Fibroblast of skin of right biceps (primary cell): ENCODE measurements around the gene SPATA45.
A peak's percentile ranks its signal among the peaks of the same experiment; 100 is the strongest.

Experiments used
- DNase-seq: peaks from one replicate; pipeline ENCODE4 v3.0.0-alpha.2; 2013

SPATA45 gene

GRCh38 chr1:212827831-212828278 is 19.6 kb downstream of the SPATA45 start:
- no peak for DNase-seq

GRCh38 chr1:212827171-212827776 is 20.2 kb downstream of the SPATA45 start:
- no peak for DNase-seq

GRCh38 chr1:212825798-212826452 is 21.5 kb downstream of the SPATA45 start:
- no peak for DNase-seq

- DNase-seq = no peak
Measured at GRCh38 chr1:212824201-212824600, 23.2 kb downstream of the SPATA45 start.

- DNase-seq = no peak
Measured at GRCh38 chr1:212822956-212823355, 24.5 kb downstream of the SPATA45 start.

GRCh38 chr1:212820969-212821368 is 26.5 kb downstream of the SPATA45 start:
- DNase-seq = no peak

GRCh38 chr1:212819726-212820125 is 27.7 kb downstream of the SPATA45 start:
- DNase-seq = no peak

GRCh38 chr1:212816567-212817278 is 30.7 kb downstream of the SPATA45 start:
- DNase-seq = no peak

DNA sequence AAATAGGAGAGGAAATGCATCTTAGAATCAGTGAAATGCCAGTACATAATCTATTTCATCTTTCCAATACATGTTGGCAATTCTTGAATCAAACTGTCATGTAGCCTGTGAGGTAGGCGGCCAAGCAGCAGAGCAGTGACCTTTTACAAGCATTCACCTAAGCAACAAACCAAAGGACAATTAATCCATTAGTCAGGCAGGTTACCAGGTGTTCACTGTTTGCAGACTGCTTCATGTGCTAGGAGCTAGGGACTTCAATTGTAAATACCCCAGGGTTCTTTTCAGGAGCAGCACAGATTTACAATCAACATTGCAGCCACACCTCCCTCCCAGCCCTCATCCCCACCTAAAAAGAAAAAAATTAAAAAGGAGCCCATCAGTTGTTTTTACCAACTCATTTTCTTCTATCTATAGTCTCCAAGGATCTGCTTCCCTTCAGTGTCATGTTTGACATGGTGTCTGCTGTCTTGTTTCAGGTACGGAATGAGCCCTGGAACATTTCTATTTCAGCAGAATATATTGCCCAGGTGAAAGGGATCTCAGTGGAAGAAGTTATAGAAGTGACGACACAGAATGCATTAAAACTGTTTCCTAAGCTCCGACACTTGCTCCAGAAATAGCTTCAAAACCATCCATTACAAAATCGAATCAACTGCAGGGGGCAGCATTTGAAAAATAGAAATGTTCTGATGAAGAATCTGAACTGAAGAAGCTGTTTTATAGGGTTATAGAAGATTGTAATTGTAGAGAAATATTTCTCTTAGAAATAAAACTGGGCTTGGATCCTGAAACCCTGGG is 32.7 kb downstream of the SPATA45 start:
- peak; percentile 13 for DNase-seq

- no peak for DNase-seq
Measured at GRCh38 chr1:212805767-212806166, 41.7 kb downstream of the SPATA45 start.

DNA sequence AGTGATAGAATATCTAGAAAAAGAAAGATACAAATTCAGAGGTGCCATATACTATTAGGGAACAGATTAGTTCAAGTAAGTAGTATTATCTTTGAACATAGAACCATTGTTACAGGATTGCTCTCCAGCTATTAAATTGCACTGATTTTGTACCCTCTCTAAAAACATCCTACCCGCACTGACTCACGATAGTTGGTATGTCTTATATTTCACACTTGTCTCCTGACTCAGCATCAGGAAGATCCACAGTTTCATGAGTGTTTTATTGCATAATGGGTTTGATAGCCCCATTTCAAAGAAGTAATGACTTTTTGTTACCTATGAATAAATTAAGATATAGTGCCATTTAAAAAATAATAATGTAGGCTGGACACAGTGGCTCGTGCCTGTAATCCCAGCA is 49.8 kb downstream of the SPATA45 start:
- DNase-seq = peak; percentile 16

DNA sequence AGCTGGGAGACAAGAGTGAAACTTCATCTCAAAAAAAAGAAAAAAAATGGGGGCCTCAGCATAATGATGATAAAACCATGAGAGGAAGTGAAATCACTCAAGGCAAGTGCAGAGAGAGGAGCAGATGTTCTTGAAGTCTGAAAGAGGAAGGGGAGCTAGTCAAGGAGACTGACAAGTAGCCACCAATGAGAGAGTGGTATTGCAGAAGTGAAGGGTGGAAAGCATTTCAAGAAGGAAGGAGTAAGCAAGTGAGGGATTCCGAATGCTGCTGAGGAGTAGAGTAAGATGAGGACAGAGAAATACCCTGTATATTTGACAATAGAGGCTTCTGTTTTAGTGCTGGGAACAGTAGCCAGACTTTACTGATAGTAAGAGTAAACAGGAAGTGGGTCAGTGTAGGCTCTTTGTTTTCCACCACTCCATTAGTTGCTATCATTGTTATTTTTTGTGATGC is 52.9 kb downstream of the SPATA45 start:
- no peak for DNase-seq

GRCh38 chr1:212792396-212792908 is 55.0 kb downstream of the SPATA45 start:
- DNase-seq = no peak

DNA sequence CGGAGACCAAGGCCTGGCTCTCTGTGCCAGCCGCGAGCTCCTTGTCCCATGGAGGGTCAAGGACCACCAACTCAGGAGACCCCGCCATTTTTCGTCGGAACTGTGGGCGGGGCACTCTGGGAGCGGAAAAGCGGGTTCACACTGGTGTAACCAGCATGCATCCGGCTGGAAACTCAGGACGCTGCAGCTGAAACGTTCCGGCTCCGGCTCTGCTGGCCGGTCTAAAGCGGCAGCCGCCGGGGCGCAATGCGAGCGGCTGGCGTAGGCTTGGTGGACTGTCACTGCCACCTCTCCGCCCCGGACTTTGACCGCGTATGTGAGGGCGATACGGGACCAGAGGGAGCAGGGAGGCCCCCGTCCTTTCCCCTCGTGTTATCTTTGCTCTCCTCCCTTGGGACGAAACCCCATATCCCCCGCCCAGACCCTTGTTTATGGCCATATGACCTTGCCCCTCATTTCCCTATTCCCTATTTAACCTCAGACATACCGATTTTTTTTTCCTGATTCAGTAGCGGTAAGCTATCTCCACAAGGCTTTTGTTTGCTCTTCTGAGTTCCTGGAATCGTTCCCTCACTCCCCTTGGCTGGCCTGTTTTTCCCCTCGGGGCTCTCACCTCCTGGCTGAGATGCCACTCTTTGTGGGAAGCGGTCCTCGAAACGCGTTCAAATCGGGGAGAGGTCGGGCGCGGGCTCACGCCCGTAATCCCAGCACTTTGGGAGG is 55.6 kb downstream of the SPATA45 start, which contains the start of the genes NSL1 and TATDN3:
Gene NSL1 (minus strand): TSS at position 102 of the 720 bp plus-strand sequence. CDS start 14 bp downstream, at position 88.
Gene TATDN3 (plus strand): TSS at position 219 of the 720 bp plus-strand sequence. CDS start 28 bp downstream, at position 247.
- peak; percentile 93 for DNase-seq

DNA sequence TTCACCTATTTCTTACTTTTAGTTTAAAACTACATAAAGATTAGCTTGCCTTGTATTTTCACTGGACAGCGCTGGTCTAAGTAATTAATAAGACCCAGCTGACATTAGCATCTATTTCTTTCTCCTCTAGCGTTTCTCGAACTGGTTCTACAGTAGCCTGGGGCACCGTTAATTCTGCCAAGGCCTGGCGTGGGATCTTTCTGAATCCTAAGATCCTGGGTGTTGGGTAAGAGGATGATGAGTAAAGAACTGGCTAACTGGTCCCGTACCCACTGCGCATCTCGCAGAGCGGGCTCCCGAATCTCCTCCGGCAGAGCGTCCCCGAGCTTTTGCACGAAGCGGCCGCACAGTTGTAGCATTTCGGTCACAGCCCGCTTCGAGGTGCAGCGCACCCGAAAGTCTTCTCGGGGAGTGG is 56.2 kb downstream of the SPATA45 start:
- peak; percentile 72 for DNase-seq

- DNase-seq = no peak
Measured at GRCh38 chr1:212785871-212786270, 61.6 kb downstream of the SPATA45 start.

DNA sequence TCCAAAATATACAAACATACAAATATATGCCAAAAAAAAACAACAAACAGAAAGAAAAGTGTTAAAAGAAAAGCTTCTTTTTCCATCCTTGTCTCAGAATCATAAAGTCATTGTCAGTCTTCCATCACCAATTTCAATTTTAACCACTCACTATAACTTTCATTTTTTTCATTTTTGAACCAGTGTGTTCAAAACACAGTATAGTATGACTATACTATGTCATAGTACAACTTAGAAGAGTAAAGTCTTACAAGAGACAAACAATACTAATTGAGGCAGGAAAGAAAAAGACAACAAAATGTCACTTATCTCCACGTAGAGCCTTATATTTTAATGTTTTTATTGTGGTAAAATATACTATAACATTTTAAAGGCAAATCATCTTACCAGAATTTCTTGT is 63.5 kb downstream of the SPATA45 start:
- no peak for DNase-seq

DNA sequence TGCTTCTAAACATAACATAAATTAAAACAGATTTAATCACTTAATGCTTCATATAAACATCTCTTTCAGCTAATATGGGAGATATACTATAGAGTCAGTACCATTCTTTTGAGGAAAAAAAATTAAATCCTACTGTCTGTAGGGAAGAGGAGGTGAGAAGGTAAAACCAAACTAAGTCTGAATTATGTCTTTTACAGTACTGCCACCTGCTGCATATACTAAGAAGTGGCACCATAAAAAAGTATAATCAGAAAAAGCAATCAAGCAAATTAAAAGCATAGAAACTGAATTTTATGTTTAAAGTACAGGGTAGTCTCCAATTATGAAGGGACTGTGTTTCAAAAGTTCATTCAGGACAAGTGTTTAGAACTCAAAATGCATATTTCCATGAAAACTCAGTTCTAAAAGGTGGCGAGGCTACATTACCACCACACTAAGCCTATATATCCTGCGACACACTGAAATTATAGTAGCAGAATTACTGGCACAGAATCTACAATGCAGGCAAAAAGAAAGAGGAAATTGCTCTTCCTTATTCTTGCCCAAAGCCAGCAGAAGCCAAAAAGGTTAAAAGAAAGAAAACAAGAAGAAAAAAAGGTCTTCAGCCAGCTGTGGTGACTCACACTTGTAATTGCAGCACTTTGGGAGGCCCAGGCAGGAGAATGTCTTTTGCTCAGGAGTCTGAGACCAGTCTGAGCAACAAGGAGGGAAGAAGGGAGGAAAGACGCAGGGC is 64.9 kb downstream of the SPATA45 start:
- peak; percentile 33 for DNase-seq

DNA sequence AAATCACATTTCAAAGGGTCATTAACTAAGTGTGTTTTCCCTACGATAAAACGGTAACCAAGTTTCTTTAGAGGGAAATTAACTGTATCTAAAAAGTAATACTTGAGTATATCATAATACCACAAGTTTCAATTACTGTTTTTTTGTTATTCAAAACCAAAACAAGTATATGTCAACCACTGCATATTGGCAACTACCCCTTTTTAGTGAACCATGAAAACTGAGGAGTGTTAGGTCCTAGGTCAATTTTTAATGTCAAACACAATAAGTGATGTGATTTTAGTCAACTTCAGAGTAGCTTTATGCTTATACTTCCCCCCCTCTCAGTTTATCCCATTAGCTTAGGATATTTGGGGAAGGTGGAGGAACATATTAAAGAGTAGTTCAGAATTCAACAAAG is 66.2 kb downstream of the SPATA45 start:
- no peak for DNase-seq

DNA sequence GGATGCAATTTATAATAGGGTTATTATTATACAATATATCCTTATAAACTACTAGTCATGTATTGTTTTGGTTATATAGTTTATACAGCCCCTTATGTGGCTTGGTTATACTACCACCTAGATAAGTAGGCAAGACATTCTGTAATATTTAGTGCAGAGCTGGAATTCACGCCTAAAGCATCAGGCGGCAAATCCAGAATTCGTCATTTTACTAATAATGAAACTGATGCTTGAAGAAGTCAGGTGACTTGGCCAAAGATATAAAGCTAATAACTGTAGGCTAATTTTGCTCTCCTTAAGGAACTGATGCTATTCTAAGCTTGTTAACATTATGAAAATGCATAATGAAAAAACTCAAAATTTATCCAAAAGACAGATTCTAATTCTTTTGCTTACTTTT is 66.7 kb downstream of the SPATA45 start:
- no peak for DNase-seq
